Measurements from ENCODE around the gene PDE6A.
A peak's percentile ranks its signal among the peaks of the same experiment; 100 is the strongest.

PDE6A gene

DNA sequence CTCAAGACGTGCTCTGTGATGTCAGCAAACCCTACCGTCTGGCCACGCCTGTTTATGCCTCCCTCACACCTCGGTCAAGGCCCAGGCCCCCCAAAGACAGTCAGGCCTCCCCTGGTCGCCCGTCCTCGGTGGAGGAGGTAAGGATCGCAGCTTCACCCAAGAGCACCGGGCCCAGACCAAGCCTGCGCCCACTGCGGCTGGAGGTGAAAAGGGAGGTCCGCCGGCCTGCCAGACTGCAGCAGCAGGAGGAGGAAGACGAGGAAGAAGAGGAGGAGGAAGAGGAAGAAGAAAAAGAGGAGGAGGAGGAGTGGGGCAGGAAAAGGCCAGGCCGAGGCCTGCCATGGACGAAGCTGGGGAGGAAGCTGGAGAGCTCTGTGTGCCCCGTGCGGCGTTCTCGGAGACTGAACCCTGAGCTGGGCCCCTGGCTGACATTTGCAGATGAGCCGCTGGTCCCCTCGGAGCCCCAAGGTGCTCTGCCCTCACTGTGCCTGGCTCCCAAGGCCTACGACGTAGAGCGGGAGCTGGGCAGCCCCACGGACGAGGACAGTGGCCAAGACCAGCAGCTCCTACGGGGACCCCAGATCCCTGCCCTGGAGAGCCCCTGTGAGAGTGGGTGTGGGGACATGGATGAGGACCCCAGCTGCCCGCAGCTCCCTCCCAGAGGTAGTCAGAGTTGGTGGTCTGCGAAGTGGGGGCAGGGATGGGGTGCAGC, 111.3 kb downstream of the PDE6A start:
- DNase-seq, result no peak

DNA sequence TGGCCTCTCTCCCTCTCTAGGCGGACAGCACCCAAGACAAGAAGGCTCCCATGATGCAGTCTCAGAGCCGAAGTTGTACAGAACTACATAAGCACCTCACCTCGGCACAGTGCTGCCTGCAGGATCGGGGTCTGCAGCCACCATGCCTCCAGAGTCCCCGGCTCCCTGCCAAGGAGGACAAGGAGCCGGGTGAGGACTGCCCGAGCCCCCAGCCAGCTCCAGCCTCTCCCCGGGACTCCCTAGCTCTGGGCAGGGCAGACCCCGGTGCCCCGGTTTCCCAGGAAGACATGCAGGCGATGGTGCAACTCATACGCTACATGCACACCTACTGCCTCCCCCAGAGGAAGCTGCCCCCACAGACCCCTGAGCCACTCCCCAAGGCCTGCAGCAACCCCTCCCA, 112.0 kb downstream of the PDE6A start:
- DNase-seq, result no peak

DNA sequence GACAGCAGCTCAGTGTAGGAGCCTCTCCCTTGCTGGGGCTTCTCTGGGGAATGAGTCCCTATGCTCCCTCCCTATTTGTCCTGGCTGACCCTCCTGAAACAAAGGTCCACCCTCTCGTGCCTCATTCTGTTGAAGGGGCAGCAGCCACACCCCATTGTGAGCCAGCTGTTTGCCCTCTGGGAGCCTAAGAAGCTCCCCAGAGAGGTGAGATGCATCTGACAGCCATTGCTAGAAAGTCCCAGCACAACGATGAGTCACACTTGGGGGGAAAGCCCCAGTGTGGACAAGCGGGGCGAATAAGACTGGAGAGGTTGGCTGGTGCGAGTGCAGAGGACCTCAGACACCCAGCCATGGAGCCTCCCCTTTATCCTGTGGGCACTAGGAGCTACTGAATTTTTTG, 113.1 kb downstream of the PDE6A start:
- DNase-seq, result peak; percentile 41

DNA sequence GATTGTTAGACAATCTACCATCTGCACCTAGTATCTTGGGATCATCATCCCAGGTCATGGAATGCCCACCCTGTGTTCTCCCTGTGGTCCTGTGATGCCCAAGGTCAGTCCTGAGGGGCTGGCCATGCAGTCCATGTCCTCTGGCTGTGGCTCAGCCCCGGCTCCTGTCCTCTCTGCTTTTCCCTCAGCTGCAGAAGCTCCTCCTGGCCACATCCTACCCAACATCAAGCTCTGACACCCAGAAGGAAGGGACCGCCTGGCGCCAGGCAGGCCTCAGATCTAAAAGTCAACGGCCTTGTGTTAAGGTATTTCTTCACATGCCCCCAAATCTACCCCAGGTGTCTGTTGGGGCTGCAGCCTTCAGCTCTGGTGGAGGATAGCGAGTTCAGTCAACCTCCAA, 114.0 kb downstream of the PDE6A start:
- no peak for DNase-seq

DNA sequence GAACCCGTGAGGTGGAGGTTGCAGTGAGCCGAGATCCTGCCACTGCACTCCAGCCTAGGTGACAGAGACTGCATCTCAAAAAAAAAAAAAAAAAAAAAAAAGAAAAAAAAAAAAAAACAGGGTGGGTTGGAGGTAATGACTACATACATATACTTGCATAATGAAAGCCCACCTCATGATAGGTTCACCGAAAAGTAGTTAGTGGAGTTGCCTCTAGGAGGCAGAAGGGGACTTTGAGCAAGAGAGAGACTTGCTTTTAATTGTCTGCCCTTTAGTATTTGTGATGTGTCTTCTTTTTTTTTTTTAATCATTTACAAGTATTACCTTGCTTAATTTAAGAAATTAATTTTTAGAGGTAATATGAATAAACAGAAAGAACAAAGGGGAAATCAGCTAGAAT, 114.6 kb downstream of the PDE6A start:
- DNase-seq, result no peak

DNA sequence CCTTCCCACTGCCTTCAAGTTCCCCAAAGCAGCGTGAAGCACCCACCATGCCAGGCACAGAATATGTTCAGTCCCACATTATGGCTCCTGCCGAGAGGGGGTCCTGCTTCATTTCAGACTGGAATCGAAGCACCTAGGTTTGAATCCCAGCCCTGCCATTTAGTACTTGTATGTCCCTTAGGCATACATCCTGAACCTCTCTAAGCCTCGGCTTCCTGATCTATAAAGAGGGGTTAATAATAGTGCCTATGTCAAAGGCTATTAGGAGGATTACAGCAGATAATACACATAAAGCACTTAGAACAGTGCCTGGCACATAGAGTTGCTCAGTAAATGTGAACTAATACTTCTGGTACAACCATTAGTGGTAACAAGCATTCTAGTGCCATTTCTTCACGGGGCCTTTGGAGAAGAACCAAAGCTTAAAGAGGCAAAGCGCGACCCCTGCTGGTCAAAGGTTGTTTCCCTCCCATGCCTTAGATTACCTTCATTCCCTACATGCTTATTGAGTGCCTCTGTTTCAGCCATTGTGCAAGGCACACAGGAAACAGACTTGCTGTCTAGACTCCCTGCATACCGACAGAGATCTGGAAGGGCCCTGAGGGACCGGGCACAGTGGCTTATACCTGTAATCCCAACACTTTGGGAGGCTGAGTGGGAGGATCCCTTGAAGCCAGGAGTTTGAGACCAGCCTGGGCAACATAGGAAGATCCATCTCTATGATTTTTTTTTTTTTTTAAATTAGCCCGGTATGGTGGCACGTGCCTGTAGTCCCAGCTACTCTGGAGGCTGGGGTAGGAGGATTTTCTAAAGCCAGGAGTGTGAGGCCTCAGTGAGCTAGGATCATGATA, 116.2 kb downstream of the PDE6A start:
- peak; percentile 97 for DNase-seq

DNA sequence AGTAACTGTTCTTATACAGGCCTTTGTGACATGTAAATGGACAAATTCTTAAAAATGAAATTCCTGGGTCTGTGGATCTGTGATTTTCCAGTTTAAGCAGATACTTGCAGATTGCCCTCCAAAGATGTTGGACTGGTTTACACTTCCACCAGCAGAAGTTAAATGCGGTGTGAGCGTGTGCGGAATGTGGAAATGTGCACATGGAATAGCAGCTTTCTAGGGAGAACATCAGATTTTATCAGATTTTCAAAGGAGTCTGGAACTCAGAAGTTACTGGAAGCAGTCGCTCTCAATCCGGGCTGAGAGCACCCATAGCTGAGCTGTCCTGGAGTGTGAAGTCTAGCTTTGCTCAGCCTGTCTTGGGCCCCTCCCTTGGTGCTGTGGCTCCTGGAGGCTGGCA, 117.0 kb downstream of the PDE6A start:
- DNase-seq, result no peak

DNA sequence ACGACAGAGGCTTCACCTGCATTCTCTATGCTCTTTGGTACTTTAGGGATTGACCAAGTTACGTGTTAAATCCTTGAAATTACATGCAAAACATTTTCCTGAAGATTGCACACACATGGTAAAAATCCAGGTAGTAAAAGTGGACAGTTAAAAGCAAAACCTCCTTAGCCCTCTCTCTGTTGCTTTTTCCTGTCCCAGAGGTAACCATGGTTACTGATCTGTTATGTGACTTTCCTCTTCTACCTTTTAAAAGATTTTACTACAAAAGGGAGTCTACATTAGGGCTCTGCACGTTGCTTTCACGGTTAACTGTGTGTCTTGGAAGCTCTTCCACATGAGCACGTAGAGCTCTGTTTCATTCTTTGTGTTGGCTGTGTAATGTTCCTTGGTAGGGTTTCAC, 117.5 kb downstream of the PDE6A start:
- no peak for DNase-seq

DNA sequence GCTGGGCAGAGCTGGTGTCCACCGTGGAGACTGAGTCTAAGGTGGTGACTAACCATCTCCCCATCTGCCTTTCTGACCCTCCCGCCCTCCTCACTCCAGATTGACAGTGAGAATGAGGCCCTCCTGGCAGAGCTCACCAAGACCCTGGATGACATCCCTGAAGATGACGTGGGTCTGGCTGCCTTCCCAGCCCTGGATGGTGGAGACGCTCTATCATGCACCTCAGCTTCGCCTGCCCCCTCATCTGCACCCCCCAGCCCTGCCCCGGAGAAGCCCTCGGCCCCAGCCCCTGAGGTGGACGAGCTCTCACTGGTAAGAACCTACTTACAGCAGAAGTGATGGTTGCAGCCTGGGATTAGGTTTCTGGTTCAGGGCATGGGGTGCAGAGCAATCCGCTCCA, 118.0 kb downstream of the PDE6A start:
- no peak for DNase-seq

DNA sequence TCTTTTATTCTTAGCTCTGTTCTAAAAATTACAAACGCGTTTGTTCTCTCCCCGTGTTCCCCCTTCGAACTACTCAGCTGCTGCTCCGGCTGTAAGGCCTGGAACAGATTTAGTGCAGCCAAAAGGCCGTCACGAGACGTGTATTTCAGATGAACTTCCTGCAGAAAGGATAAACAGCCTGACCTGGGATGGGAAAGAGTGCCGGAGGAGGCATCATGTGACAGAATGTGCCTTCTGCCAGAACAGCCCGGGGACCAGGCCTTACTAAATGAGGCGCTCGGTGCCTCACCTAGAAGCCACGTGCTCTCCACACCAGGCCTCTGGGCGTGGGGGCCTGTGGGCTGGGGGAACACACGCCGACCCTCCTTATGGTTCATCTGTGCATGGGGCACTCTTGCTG, 119.7 kb downstream of the PDE6A start:
- no peak for DNase-seq

DNA sequence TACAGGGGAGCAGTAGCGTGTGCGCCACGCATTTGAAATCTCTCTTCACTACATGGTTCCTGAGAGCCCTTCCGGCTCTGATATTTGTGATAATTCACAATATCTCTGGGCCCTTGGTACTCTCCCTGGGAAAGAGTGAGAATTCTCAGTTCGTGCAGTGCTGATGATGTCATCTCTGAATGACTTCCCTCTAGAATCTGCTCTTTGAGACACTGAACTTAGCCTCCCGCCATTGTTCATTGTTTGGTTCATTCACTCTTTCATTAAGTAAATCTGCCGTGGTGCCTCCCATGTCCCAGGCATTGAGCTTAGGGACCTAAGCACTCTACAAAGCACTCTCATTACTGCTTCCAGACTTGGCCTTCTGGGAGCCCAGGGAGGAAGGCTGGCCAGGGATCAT, 120.5 kb downstream of the PDE6A start:
- DNase-seq, result peak; percentile 30

DNA sequence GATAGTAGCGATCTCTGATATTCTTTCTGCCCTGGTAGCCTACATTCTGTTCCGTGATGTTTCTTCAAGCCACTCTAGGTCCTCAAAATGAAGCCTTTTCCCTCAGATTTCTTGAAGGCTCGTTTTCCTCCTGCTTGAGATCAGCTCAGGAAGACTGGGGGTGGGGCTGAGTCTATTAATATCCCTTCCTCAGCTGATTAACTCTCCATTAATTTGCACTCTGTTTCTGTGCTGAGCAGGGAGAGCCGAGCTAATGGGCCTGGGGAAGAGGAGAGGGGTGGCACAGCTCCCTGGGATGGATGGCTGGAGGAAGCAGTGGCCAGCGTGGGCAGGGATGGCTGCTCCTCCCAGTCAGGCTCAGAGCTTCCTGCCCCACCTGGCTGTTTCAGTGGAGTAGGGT, 121.2 kb downstream of the PDE6A start:
- DNase-seq, result no peak

DNA sequence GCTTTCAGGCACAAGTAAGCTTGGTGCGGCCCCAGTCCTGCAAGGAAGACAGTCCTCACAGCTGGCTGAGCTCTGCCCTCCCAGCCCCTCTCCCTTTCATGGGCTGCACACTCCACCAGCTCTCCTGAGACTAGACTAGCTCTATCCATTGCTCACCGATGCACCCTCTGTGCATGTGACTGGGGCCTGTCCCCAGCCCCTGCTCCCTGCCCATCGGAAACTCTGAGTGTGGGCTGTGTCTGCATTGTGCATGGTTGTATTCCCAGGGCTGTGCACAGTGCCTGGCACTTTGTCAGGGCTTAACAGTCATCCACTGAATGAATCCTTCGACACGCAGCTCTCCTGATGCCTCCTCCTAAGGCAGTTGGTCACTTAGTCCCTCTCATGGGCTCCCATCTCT, 122.3 kb downstream of the PDE6A start:
- no peak for DNase-seq

DNA sequence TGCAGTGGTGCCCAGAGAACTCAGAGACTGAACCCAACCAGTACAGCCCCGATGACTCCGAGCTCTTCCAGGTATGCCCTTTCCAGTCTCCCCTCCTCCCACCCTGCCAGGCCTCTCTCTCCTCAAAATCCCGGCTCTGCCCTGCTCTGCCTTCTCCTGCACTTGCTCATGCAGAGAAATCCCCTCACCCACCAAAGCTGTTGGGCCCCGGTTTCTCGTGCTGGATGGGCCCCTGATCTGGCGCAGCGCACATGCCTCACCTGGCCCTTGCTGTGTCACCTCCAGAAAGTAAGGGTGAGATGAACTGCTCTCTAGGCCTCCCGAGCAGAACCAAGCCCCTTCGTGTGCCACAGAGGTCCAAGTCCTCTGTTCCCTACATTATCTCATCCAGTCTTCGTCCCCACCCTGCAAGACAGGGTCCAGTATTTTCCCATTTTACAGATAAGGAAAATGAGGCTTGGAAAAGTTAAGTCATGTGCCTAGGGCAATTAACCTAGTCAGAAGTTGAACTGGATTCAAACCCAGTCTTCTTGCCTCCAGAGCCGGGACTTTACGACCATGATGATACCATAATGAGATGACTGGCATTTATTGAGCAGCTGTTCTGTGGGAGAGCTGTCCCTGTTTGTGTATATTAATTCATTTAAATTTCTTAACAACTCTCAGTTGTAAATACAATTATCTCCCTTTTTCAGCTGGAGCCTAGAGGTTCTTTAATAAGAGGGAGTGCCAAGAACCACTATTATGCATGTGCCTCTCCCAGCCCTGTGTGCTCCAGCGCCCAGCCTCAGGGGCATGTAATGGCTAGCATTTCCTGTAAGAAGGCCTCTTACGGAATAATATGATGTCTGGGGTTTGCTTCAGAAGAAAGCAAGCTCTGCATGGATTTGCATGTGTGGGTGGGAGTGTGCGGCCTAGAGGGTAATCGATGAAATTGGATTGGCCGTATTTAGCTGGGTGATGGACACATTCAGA, 123.8 kb downstream of the PDE6A start:
- DNase-seq, result no peak

DNA sequence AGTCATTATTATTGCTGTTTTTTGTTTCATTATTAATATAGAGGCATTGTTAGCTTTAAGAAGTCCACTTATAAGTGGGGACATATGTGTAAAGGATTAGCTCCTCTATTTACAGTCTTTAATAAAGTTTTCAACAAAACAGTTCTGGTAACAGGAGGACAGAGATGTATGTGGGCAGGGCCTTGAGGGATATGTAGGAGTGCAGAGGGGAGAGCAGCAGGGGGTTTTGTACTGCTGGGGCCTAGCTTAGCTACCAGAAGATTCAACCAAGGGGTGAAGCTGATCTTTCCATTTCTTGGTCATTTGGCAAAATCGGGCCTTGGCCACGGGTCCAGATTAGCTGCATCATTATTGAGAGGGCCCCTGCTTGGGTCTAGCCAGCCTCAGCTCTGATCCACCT, 124.6 kb downstream of the PDE6A start:
- no peak for DNase-seq

DNA sequence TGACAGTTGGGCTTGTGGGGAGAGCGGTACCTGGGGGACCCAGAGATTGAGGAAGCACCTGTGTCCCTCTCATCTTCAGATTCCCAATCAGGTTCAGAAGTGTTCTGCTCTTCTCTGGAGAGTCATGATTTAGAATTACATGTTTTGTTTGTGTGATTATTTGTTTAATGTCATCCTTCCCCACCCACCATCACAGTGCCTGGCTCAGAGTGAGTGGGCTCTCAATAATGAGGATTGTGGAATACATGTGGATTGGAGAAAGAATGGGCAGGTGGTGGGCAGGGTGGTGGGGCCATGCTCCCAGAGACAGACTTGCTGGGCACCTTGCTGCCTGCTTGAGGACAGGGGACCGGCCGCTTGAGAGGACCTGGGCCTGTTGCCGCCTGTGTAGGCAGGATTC, 126.5 kb downstream of the PDE6A start:
- DNase-seq, result no peak

DNA sequence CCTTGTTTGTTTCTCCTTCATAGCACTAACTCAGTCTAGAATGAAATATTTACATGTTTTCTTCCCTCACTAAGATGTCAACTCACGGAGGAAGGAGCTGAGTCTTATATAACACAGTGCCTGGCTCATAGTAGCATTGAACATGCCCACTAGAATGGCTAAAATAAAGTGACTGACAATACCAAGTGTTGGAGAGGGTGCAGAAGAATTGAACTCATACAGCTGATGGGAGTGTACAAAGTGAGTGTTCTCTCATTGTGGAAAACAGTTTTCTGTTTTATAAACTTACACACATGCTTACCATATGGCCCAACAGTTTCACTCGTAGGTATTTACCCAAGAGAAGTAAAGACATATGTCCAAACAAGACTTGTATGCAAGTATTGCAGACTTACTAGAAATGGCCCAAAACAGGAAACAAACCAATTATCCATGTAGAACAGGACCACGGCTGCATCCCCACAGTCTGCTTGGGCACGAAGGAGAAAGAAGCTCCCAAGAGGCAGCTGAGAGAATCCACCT, 127.0 kb downstream of the PDE6A start:
- DNase-seq, result no peak

DNA sequence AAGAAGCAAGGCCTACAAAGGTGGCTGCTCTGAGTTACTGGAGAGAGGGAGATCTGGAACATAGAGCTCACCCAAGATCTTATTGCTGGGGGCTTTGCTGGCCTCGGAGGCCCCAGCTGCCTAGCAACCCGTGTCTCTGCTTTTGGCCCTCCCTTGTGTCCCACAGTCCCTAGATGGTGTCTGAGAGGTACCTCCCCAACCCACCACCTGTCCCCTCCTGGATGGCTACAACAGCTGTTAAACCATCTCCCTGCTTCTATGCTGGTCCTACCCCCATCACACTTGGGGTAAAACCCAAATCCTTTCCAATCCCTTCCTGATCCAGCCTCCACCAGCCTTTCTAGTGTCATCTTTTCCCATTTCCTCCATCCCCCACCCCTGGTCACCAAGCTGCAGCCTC, 127.9 kb downstream of the PDE6A start:
- DNase-seq, result no peak

DNA sequence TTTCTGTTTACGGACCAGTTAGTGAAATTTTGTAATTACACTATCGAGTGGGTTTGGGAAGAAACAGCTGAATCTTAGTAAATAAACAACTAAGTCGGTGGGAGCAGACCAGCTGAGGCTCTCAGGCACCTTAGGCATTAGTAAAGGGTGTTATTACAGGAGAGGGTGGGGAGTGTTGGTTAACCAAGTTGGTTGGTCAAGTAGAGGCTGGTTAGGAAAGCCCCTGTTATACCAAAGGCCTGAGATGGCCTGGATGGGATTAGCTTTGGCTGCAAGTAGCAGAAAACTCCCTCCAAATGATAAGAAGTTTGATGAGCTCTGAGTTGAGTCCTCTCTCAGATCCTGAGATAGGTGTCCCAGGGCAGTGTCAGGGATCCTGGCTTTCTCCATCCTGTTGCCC, 133.1 kb downstream of the PDE6A start:
- no peak for DNase-seq

DNA sequence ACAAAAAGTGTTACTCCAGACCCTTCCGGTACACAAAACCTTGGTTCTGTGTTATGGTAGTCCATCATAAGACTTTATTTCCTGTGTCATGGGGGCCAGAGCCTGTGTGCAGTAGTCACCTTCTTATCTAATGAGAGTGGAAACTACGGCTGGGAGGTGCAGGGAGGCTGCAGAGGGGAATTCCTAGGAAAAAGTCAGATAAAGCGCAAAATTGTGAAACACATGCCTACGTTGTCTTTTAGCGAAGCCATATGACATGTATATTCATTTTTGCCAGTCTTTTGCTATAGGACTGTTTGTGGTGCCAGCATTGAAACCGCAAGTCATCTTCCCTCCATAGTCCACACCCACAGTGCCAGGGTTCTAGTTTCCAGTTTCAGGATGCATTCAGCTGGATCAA, 133.7 kb downstream of the PDE6A start:
- peak; percentile 83 for DNase-seq

DNA sequence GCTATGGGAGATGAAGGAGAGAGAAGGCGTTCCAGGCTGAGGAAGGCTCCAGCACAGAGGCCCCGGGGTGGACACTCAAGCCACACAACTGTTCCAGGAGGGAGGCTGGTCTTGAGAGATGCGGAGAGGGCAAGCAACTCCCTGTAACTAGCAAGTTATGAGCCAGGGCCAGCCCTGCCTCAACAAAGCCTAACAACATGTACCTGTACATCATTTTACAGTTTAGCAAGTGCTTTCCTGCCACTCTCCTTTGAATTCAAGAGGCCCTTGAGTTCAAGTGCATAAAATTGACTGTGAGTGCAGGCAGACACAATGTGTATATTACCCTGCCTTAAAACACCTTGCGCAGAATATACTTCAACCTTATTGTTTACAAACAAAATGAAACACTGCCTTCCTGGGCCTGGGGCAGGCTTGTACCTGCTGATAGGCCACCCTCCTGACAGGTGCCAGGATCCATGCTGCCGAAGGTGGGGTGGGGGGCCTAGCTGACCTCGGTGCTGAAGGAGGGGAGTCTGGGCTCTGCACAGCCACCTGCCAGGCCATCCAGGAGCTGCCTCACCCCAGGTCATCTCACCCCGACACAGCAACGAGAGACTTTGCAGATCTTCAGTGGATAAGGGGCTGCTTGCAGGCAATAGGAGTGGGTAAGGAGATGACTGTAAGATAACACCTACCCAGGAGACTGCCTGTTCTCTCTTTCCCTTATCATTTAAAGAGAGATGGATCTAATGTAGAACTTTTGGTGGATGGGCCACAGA, 134.5 kb downstream of the PDE6A start:
- DNase-seq, result no peak

DNA sequence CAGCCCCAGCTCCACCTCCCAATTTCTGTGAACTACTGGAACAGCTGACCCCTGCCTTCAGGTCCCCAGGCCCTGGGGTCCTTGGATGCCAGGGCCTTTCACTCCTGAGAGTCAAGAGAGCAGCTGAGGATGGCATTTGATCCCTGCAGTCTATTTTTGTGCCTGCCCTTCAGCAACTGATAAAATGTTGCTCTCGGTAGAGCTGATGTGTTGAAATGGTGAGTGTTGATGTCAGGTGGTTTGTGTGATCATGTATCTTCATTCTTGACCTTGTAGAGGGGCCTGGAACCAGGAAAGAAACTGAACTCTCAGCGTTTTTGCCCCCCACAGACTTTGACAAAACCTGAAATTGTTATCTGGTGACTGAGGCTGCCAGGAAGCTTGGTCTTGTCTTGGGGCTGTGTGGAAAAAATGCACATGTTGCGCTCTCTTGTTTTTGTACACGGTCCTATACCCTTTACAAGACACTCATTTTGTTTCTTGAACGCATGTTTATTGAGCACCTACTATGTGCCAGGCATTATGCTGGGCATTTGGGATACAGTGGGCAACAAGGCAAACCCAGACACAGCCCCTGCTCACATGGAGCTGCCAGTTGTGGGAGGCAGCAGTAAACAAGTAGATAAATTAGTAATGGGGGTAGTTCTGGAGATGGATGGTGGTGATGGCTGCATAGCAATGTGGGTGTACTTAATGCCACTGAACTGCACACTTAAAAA, 136.2 kb downstream of the PDE6A start:
- DNase-seq, result peak; percentile 32
